AML-193 (cell line): ENCODE measurements around the gene POLR1E.

Source experiments
- DNase-seq, 2 experiments: peaks; one replicate each; lab custom pipeline; 2025; lab: John Stamatoyannopoulos, UW

The POLR1E gene

GRCh38 chr9:37534901-37535300 is 49.2 kb downstream of the POLR1E start:
- no peak for DNase-seq

GRCh38 chr9:37538099-37538498 is 52.4 kb downstream of the POLR1E start:
- no peak for DNase-seq

GRCh38 chr9:37539634-37540033 is 53.9 kb downstream of the POLR1E start:
- no peak for DNase-seq

- DNase-seq: no peak
Observed at GRCh38 chr9:37540634-37541033, 54.9 kb downstream of the POLR1E start.

- DNase-seq: no peak
Observed at GRCh38 chr9:37541465-37541864, 55.7 kb downstream of the POLR1E start.

- no peak for DNase-seq
Observed at GRCh38 chr9:37542488-37542887, 56.7 kb downstream of the POLR1E start.

GRCh38 chr9:37542895-37543294 is 57.1 kb downstream of the POLR1E start:
- DNase-seq: no peak

- DNase-seq: no peak
Observed at GRCh38 chr9:37543468-37543867, 57.7 kb downstream of the POLR1E start.

- no peak for DNase-seq
Observed at GRCh38 chr9:37547328-37547878, 61.7 kb downstream of the POLR1E start.

- no peak for DNase-seq
Observed at GRCh38 chr9:37549527-37549926, 63.8 kb downstream of the POLR1E start.

GRCh38 chr9:37550781-37551180 is 65.0 kb downstream of the POLR1E start:
- no peak for DNase-seq

- DNase-seq: no peak
Observed at GRCh38 chr9:37551468-37551867, 65.7 kb downstream of the POLR1E start.

GRCh38 chr9:37551888-37552287 is 66.1 kb downstream of the POLR1E start:
- peak; percentile 2 to 3 for DNase-seq
